ENCODE results near the gene CD160.
"Not testable (repeated sequence)": the region's sequence is repeated elsewhere in the genome, so short reads cannot be mapped to it uniquely, and the experiment has no call there.

The CD160 gene

DNA sequence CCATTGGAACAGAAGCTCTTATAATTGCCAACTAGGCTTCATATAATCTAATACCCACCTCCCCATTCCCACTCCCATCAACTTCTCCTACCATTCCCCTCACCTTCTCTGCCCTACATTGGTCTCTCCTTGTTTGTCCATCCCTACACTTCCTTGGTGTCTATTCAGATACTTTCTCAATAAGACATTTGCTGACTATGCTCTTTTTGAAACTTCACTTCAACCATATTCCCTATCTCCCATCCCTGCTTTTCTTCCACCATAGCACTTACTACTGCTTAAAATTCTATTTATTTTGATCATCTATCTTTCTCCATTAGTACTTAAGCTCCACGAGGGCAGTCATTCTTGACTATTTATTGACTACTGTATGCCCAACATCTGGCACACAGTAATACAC, 40.4 kb downstream of the CD160 start:
- no peak for DNase-seq (ENCODE audit: low read depth)
- in situ Hi-C loops (cut with HindIII; ENCODE audit: low sequenced_read_pairs): no loop called here

DNA sequence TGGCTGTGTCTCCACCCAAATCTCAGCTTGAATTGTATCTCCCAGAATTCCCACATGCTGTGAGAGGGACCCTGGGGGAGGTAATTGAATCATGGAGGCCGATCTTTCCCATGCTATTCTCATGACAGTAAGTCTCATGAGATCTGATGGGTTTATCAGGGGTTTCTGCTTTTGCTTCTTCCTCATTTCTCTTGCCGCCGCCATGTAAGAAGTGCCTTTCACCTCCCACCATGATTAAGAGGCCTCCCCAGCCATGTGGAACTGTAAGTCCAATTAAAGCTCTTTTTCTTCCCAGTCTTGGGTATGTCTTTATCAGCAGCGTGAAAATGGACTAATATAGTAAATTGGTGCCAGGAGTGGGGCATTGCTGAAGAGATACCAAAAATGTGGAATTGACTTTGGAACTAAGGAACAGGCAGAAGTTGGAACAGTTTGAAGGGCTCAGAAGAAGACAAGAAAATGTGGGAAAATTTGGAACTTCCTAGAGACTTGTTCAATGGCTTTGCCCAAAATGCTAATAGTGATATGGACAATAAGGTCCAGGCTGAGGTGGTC, 41.2 kb downstream of the CD160 start:
- H3K4me3 ChIP-seq (ENCODE audit: low read depth, low read length); in situ Hi-C loops (cut with HindIII; ENCODE audit: low sequenced_read_pairs); DNase-seq (ENCODE audit: low read depth): not testable (repeated sequence)

More for the DNA sequence above, 40.4 kb downstream of the CD160 start:
- H3K4me3 ChIP-seq (ENCODE audit: low read depth, low read length): no peak overlapping the region
- TF ChIP-seq, protein P1, sequence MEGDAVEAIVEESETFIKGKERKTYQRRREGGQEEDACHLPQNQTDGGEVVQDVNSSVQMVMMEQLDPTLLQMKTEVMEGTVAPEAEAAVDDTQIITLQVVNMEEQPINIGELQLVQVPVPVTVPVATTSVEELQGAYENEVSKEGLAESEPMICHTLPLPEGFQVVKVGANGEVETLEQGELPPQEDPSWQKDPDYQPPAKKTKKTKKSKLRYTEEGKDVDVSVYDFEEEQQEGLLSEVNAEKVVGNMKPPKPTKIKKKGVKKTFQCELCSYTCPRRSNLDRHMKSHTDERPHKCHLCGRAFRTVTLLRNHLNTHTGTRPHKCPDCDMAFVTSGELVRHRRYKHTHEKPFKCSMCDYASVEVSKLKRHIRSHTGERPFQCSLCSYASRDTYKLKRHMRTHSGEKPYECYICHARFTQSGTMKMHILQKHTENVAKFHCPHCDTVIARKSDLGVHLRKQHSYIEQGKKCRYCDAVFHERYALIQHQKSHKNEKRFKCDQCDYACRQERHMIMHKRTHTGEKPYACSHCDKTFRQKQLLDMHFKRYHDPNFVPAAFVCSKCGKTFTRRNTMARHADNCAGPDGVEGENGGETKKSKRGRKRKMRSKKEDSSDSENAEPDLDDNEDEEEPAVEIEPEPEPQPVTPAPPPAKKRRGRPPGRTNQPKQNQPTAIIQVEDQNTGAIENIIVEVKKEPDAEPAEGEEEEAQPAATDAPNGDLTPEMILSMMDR (IDR thresholded peaks at IDR 0.05; ENCODE audit: low read depth, low read length, missing control alignments): no peak

DNA sequence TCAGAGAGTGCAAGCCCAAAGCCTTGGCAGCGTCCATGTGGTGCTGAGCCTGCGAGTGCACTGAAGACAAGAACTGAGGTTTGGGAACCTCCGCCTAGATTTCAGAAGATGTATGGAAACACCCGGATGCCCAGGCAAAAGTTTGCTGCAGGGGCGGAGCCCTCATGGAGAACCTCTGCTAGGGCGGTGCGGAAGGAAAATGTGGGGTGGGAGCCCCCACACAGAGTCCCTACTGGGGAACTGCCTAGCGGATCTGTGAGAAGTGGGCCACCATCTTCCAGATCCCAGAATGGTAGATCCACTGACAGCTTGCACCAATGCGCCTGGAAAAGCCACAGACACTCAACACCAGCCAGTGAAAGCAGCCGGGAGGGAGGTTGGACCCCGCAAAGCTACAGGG, 42.2 kb downstream of the CD160 start:
- DNase-seq (ENCODE audit: low read depth); H3K4me3 ChIP-seq (ENCODE audit: low read depth, low read length); in situ Hi-C loops (cut with HindIII; ENCODE audit: low sequenced_read_pairs): not testable (repeated sequence)

GRCh38 chr1:145762001-145762400, 42.7 kb downstream of the CD160 start:
- in situ Hi-C loops (cut with HindIII; ENCODE audit: low sequenced_read_pairs); DNase-seq (ENCODE audit: low read depth); H3K4me3 ChIP-seq (ENCODE audit: low read depth, low read length): not testable (repeated sequence)

GRCh38 chr1:145764231-145764940, 45.1 kb downstream of the CD160 start:
- H3K4me3 ChIP-seq (ENCODE audit: low read depth, low read length); in situ Hi-C loops (cut with HindIII; ENCODE audit: low sequenced_read_pairs); DNase-seq (ENCODE audit: low read depth): not testable (repeated sequence)

GRCh38 chr1:145765127-145765526, 45.8 kb downstream of the CD160 start:
- not testable (repeated sequence) for DNase-seq (ENCODE audit: low read depth)

GRCh38 chr1:145765585-145766360, 46.5 kb downstream of the CD160 start:
- H3K4me3 ChIP-seq (ENCODE audit: low read depth, low read length); in situ Hi-C loops (cut with HindIII; ENCODE audit: low sequenced_read_pairs): not testable (repeated sequence)

More at GRCh38 chr1:145765127-145765526, 45.8 kb downstream of the CD160 start:
- in situ Hi-C loops (cut with HindIII; ENCODE audit: low sequenced_read_pairs); H3K4me3 ChIP-seq (ENCODE audit: low read depth, low read length): not testable (repeated sequence)

DNA sequence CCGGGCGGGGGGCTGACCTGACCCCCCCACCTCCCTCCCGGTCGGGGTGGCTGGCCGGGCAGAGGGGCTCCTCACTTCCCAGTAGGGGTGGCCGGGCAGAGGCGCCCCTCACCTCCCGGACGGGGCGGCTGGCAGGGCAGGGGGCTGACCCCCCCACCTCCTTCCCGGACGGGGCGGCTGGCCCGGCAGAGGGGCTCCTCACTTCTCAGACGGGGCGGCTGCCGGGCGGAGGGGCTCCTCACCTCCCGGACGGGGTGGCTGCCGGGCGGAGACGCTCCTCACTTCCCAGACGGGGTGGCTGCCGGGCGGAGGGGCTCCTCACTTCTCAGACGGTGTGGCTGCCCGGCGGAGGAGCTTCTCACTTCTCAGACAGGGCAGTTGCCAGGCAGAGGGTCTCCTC, 47.6 kb downstream of the CD160 start:
- H3K4me3 ChIP-seq (ENCODE audit: low read depth, low read length); DNase-seq (ENCODE audit: low read depth); in situ Hi-C loops (cut with HindIII; ENCODE audit: low sequenced_read_pairs): not testable (repeated sequence)

More at GRCh38 chr1:145765585-145766360, 46.5 kb downstream of the CD160 start:
- DNase-seq (ENCODE audit: low read depth): not testable (repeated sequence)

- DNase-seq (ENCODE audit: low read depth); in situ Hi-C loops (cut with HindIII; ENCODE audit: low sequenced_read_pairs); H3K4me3 ChIP-seq (ENCODE audit: low read depth, low read length): not testable (repeated sequence)
Observed at GRCh38 chr1:145768004-145768403, 48.7 kb downstream of the CD160 start.

GRCh38 chr1:145771056-145771455, 51.8 kb downstream of the CD160 start:
- in situ Hi-C loops (cut with HindIII; ENCODE audit: low sequenced_read_pairs): no loop called here
- TF ChIP-seq, protein P1 (IDR thresholded peaks at IDR 0.05; ENCODE audit: low read depth, low read length, missing control alignments): no peak
- no peak overlapping the region for H3K4me3 ChIP-seq (ENCODE audit: low read depth, low read length)
- DNase-seq (ENCODE audit: low read depth): no peak

All from astrocyte of the cerebellum (primary cell).